Karpas-422 (cell line): ENCODE measurements around the gene PGM5. TPM values are rescaled to one million over a fixed set of nuclear protein-coding genes. Genes with fewer than 3 reads are reported as not detected.

Experiments
- DNase-seq: peaks from one replicate; pipeline ENCODE4 v3.0.0-alpha.2; 2015
- H2AFZ ChIP-seq: fragments of 200-600 bp; sonication (generic); 2 replicates; pipeline ENCODE4 v1.6.1; 2014; ENCODE audit warnings: antibody characterized with exemption, low read length, mixed read lengths
- H3K27ac ChIP-seq: fragments of 200-600 bp; sonication (generic); 2 replicates; pipeline ENCODE4 v1.5.1; 2014; ENCODE audit warnings: mild to moderate bottlenecking, low read length, moderate library complexity
- H3K27me3 ChIP-seq: fragments of 200-600 bp; sonication (generic); 2 replicates; pipeline ENCODE4 v1.6.1; 2014; ENCODE audit warnings: low read length, mixed read lengths
- H3K36me3 ChIP-seq: fragments of 200-600 bp; sonication (generic); 2 replicates; pipeline ENCODE4 v1.6.1; 2014; ENCODE audit warnings: low read length, mixed read lengths; ENCODE audit not compliant: insufficient read depth
- H3K4me1 ChIP-seq: fragments of 200-600 bp; sonication (generic); 2 replicates; pipeline ENCODE4 v1.6.1; 2014; ENCODE audit warnings: mild to moderate bottlenecking, low read length, mixed read lengths
- H3K4me2 ChIP-seq: fragments of 200-600 bp; sonication (generic); 2 replicates; pipeline ENCODE4 v1.6.1; 2014; ENCODE audit warnings: low read length, low read depth, mild to moderate bottlenecking; ENCODE audit not compliant: poor library complexity, severe bottlenecking
- H3K4me3 ChIP-seq: fragments of 200-600 bp; sonication (generic); 2 replicates; pipeline ENCODE4 v1.5.1; 2014; ENCODE audit warnings: mild to moderate bottlenecking, antibody characterized with exemption, low read length, mixed read lengths
- H3K79me2 ChIP-seq: fragments of 200-600 bp; sonication (generic); 2 replicates; pipeline ENCODE4 v1.6.1; 2014; ENCODE audit warnings: mild to moderate bottlenecking, low read length, mixed read lengths
- H3K9ac ChIP-seq: fragments of 200-600 bp; sonication (generic); 2 replicates; pipeline ENCODE4 v1.6.0; 2014; ENCODE audit warnings: low read length
- H3K9me2 ChIP-seq: fragments of 200-600 bp; sonication (generic), shearing (Covaris generic); replicated peaks from 2 replicates; pipeline ENCODE4 v1.6.0; 2014; ENCODE audit warnings: mild to moderate bottlenecking, low read length, moderate library complexity; ENCODE audit not compliant: insufficient read depth
- H3K9me3 ChIP-seq: fragments of 300-700, 200-600 bp; sonication (generic); 2 replicates; pipeline ENCODE4 v1.6.1; 2014; ENCODE audit warnings: low read length, mixed read lengths
- H4K20me1 ChIP-seq: fragments of 200-600 bp; sonication (generic); 2 replicates; pipeline ENCODE4 v1.6.1; 2014; ENCODE audit warnings: mild to moderate bottlenecking, antibody characterized with exemption, low read length, low read depth; ENCODE audit not compliant: insufficient read depth
- total RNA-seq: library from RNA; depleted of rRNA; stranded (reverse); fragments of >200 nt; shearing (Covaris generic); gene quantifications from 2 replicates; pipeline ENCODE4 v1.2.3, GENCODE V29; 2014; ENCODE audit warnings: low replicate concordance

The PGM5 gene
- total RNA-seq, 1 experiment from 2014 or later, result 0.11 TPM

DNA sequence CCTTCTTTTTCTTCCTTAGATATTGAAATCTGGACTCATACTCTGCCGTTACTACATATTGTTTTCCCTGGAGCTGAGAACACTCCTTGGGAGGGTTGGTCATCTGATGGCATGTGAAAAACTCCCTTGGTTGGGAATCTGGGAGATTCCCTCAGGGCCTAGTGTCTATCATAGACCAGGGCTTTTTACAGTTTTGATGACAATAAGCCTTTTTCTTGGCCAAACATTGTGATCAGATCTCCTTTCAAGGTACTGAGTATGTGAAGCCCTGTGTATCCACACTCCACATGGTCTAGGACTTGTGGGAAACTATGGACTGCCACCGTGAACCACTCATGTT is 151.4 kb downstream of the PGM5 start:
- Histone ChIP-seq H3K4me2 (no peak overlapping the region), H3K4me1 (peaks cover 7% of the 10 kb centered on the region), H3K9me3 (no peaks in the 10 kb centered on the region), H3K79me2 (no peaks in the 10 kb centered on the region), H3K4me3 (no peak overlapping the region), H4K20me1 (no peaks in the 10 kb centered on the region), H2AFZ (no peak overlapping the region), H3K27me3 (no peaks in the 10 kb centered on the region), H3K27ac (no peak overlapping the region), H3K9ac (no peak overlapping the region), H3K9me2 (no peaks in the 10 kb centered on the region), H3K36me3 (no peaks in the 10 kb centered on the region)
- DNase-seq, result no peak

DNA sequence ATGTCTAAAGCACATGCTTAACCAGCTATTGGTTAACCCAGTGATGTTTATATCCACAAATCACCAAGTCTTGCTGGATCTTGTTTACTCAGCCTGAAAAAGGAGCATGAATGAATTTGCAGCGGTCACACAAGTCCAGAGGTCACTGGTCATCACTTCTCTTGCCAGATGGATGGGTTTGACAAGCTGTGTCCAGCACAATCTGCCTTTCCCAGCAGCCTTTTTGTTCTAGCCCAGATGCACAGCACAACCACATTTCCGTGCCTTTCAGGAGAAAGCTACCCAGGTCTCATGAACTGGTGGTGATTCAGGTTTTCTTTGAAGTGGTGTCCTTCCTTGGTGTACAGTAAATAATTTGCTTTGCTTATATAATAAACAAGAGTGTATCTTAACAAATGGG is 152.1 kb downstream of the PGM5 start:
- H2AFZ ChIP-seq, result no peak overlapping the region
- no peaks in the 10 kb centered on the region for H3K9me3 ChIP-seq
- H3K27me3 ChIP-seq, result no peaks in the 10 kb centered on the region
- no peaks in the 10 kb centered on the region for H3K36me3 ChIP-seq
- no peaks in the 10 kb centered on the region for H4K20me1 ChIP-seq
- no peak overlapping the region for H3K9ac ChIP-seq
- H3K4me3 ChIP-seq, result no peak overlapping the region
- no peaks in the 10 kb centered on the region for H3K9me2 ChIP-seq
- H3K4me2 ChIP-seq, result no peak overlapping the region
- H3K4me1 ChIP-seq, result peaks cover 7% of the 10 kb centered on the region
- no peak for DNase-seq
- H3K79me2 ChIP-seq, result no peaks in the 10 kb centered on the region
- H3K27ac ChIP-seq, result no peak overlapping the region

DNA sequence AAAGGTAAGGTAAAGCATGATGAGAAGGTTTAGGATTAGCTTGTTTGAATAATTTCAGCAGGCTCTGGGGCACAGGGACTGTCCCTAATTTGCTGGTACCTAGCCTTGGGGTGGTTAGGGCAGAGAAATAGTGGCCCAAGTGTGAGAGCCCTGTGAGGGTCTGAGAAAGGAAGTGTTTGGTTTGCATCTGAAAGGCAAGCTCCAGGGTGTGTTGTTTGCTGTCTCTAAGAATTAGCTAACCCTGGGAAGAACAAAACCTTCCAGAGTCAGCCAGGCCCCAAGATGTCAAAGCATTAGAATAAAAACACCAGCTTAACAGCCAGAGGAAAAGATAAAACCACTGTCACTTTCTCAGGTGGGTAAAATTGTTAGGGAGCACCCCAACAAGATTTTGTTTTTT is 153.3 kb downstream of the PGM5 start:
- no peaks in the 10 kb centered on the region for H3K36me3 ChIP-seq
- H2AFZ ChIP-seq, result no peak overlapping the region
- no peaks in the 10 kb centered on the region for H4K20me1 ChIP-seq
- H3K27ac ChIP-seq, result no peak overlapping the region
- no peak overlapping the region for H3K4me3 ChIP-seq
- no peak for DNase-seq
- no peak overlapping the region for H3K4me2 ChIP-seq
- H3K4me1 ChIP-seq, result peaks cover 7% of the 10 kb centered on the region
- no peak overlapping the region for H3K9ac ChIP-seq
- H3K27me3 ChIP-seq, result no peaks in the 10 kb centered on the region
- H3K79me2 ChIP-seq, result no peaks in the 10 kb centered on the region
- no peaks in the 10 kb centered on the region for H3K9me3 ChIP-seq
- no peaks in the 10 kb centered on the region for H3K9me2 ChIP-seq

DNA sequence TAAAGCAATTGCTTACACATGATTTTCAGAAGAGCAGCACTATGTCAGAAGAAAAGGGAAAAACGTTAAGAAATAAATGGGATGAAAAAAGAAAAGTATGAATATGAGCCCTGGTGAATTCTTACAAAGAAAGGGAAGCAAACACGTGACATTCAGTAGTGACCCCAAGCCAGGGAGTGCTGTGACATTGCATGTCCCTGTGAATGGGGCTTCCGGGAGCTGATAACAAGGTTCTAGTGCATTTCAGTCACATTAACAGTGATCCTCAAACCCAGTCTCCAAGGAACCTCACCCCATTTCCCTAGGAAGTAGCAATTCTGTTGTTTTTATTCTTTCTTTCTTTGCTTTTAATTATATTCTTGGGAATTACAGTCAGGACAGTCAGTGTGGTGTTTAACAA is 157.0 kb downstream of the PGM5 start:
- H3K79me2 ChIP-seq, result no peaks in the 10 kb centered on the region
- H3K27me3 ChIP-seq, result no peaks in the 10 kb centered on the region
- H3K9ac ChIP-seq, result no peak overlapping the region
- no peak overlapping the region for H2AFZ ChIP-seq
- no peaks in the 10 kb centered on the region for H3K36me3 ChIP-seq
- no peaks in the 10 kb centered on the region for H3K9me3 ChIP-seq
- no peak overlapping the region for H3K4me2 ChIP-seq
- H3K4me1 ChIP-seq, result no peaks in the 10 kb centered on the region
- H3K27ac ChIP-seq, result no peak overlapping the region
- no peak overlapping the region for H3K4me3 ChIP-seq
- no peaks in the 10 kb centered on the region for H4K20me1 ChIP-seq
- no peaks in the 10 kb centered on the region for H3K9me2 ChIP-seq
- DNase-seq, result no peak

DNA sequence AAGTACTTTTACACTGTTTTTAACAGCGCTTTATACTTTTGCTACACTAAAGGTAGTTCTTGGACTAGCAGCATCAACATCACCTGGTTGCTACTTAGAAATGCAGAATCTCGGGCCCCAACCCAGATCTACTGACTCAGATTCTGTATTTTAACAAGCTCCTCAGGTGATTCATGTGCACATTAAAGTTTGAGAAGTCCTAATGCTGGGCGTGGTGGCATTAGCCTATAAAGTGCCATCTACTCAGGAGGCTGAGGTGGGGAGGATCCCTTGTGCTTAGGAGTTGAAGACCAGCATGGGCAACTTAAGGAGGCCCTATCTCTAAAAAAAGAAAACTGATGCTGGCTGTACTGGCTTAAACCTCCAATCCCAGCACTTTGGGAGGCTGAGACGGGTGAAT is 157.6 kb downstream of the PGM5 start:
- H3K4me1 ChIP-seq, result no peaks in the 10 kb centered on the region
- no peaks in the 10 kb centered on the region for H3K79me2 ChIP-seq
- no peaks in the 10 kb centered on the region for H3K36me3 ChIP-seq
- no peaks in the 10 kb centered on the region for H3K9me2 ChIP-seq
- H4K20me1 ChIP-seq, result no peaks in the 10 kb centered on the region
- no peak for DNase-seq
- no peaks in the 10 kb centered on the region for H3K27me3 ChIP-seq
- no peak overlapping the region for H3K4me3 ChIP-seq
- H3K9me3 ChIP-seq, result no peaks in the 10 kb centered on the region
- no peak overlapping the region for H3K4me2 ChIP-seq
- H3K9ac ChIP-seq, result no peak overlapping the region
- no peak overlapping the region for H2AFZ ChIP-seq
- no peak overlapping the region for H3K27ac ChIP-seq

DNA sequence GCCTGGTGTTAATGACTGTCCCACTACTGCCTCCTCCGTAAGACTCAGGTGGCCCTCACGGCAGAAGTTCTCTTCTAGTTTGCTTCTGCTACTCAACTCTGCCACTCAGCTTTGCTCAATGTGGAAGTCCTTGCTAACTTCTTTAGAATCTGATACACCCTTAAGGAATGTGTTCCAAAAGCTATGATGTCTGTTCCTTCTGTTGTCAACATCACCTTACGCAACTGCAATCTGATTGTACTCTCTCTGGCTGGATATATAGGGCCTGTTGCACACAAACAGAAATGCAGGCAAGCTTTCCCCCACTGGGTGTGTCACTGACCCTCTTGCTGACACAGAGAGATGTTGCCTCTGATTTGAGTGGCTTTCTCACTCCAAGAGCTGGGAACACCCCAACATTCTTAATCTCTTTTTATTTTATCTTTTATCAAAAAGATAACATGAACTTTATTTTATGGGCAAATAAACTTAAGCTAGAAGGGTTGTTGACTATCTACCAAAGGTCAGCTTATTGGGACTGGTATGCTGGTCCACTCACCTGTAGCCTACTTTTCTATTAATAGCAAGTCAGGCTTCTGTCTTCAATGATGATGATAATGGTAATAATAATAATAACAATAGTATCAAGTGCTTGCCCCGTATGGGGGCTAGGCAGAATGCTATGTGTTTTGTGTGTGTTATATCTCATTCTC is 159.1 kb downstream of the PGM5 start:
- Histone ChIP-seq H3K4me1 (no peaks in the 10 kb centered on the region), H2AFZ (no peak overlapping the region), H3K27me3 (no peaks in the 10 kb centered on the region), H3K27ac (no peak overlapping the region), H3K4me3 (no peak overlapping the region), H4K20me1 (no peaks in the 10 kb centered on the region), H3K79me2 (no peaks in the 10 kb centered on the region), H3K9ac (no peak overlapping the region), H3K9me2 (no peaks in the 10 kb centered on the region), H3K9me3 (no peaks in the 10 kb centered on the region), H3K36me3 (no peaks in the 10 kb centered on the region), H3K4me2 (no peak overlapping the region)
- no peak for DNase-seq

DNA sequence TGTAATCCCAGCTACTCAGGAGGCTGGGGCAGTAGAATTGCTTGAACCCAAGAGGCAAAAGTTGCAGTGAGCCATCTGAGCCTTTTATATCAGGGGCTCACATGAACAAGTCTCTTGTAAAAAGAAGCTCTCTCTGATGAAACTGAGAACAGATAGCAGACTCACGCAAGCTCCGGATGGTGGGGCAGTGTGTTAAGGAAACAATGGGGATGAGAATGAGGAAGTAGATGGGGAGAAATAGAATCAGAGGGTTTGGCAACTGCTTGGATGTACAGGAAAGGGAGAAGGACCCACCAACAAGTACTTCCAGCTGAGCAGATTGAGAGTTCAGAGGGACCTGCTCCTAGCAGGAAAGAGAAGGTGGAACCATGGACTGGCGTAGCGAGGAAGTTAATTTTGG is 165.7 kb downstream of the PGM5 start:
- Histone ChIP-seq H3K27me3 (no peaks in the 10 kb centered on the region), H3K9me3 (no peaks in the 10 kb centered on the region), H3K79me2 (no peaks in the 10 kb centered on the region), H3K27ac (no peak overlapping the region), H3K9ac (no peak overlapping the region), H2AFZ (no peak overlapping the region), H3K36me3 (no peaks in the 10 kb centered on the region), H4K20me1 (no peaks in the 10 kb centered on the region), H3K9me2 (no peaks in the 10 kb centered on the region), H3K4me1 (no peaks in the 10 kb centered on the region), H3K4me3 (no peak overlapping the region), H3K4me2 (no peak overlapping the region)
- DNase-seq, result no peak

DNA sequence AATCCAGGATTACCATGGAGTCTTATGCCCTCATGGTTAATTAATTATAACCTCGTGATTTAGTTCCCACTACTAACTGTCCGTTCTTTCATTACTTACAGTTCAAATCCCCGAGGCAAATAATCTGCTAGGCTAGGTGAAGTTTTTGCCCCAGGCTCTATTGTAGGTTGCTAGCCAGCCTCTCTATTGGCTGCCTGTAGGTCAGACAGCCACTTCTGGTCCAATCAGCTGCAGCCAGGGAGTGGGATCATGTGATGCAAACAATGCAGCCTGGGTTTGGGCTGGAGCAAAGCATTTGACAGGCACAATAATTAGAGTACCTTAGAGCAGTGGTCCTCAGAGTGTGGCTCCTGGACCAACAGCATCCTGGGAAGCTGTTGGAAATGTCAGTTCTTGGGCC is 166.5 kb downstream of the PGM5 start:
- no peaks in the 10 kb centered on the region for H3K9me3 ChIP-seq
- H3K4me1 ChIP-seq, result no peaks in the 10 kb centered on the region
- no peaks in the 10 kb centered on the region for H3K36me3 ChIP-seq
- no peak overlapping the region for H3K9ac ChIP-seq
- no peaks in the 10 kb centered on the region for H3K9me2 ChIP-seq
- H3K27ac ChIP-seq, result no peak overlapping the region
- no peak overlapping the region for H3K4me3 ChIP-seq
- no peak overlapping the region for H3K4me2 ChIP-seq
- no peak for DNase-seq
- H3K79me2 ChIP-seq, result no peaks in the 10 kb centered on the region
- no peaks in the 10 kb centered on the region for H3K27me3 ChIP-seq
- H2AFZ ChIP-seq, result no peak overlapping the region
- H4K20me1 ChIP-seq, result no peaks in the 10 kb centered on the region
